ENCODE results near the gene CSKMT.

Gene CSKMT

DNA sequence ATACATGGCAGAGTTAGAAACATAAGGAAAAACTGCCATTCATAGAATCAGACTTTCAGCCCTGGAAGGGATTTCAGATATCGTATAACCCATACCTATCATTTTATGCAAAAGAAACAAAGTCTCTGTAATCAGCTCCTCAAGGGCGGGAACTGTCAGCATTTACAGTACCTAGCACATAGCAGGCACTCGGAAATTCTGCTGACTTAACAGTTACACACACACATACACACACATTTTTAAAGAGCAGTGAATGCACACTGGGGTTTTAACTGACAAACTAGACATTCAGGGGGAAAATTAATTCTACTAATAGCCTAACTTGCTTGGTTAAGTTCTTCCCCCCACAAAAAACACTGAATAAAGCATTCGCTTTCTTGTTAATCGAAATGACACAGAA is 51.1 kb downstream of the CSKMT start:
- no peak for DNase-seq
- H3K36me3 ChIP-seq (ENCODE audit: insufficient read depth, low read length): peaks cover 95% of the 10 kb centered on the region
- H3K4me3 ChIP-seq (ENCODE audit: low read depth in 1 of 2, low read length in 2 of 2): no peak overlapping the region
- H3K4me1 ChIP-seq (ENCODE audit: insufficient read depth, low read length): peaks cover 11% of the 10 kb centered on the region; the same call in 1 of the 2 replicates
- H3K27ac ChIP-seq (ENCODE audit: low read length): no peak overlapping the region
- H4K20me1 ChIP-seq (ENCODE audit: insufficient read depth, low read length): no peaks in the 10 kb centered on the region
- no peak overlapping the region for H2AFZ ChIP-seq (ENCODE audit: low read depth, low read length)
- no peak for ATAC-seq (ENCODE audit: insufficient read depth, low read depth)
- H3K9me3 ChIP-seq (ENCODE audit: insufficient read depth, low read length, severe bottlenecking): no peaks in the 10 kb centered on the region
- peaks cover 68% of the 10 kb centered on the region for H3K79me2 ChIP-seq (ENCODE audit: insufficient read depth, low read length)
- H3K4me2 ChIP-seq (ENCODE audit: insufficient read depth, low read length): no peak overlapping the region
- no peak overlapping the region for H3K9ac ChIP-seq (ENCODE audit: low read depth, low read length)
- TF ChIP-seq EZH2 (IDR thresholded peaks at IDR 0.05; ENCODE audit: borderline replicate concordance, low read depth, low read length, severe bottlenecking): no peak
- TF ChIP-seq, protein P1, sequence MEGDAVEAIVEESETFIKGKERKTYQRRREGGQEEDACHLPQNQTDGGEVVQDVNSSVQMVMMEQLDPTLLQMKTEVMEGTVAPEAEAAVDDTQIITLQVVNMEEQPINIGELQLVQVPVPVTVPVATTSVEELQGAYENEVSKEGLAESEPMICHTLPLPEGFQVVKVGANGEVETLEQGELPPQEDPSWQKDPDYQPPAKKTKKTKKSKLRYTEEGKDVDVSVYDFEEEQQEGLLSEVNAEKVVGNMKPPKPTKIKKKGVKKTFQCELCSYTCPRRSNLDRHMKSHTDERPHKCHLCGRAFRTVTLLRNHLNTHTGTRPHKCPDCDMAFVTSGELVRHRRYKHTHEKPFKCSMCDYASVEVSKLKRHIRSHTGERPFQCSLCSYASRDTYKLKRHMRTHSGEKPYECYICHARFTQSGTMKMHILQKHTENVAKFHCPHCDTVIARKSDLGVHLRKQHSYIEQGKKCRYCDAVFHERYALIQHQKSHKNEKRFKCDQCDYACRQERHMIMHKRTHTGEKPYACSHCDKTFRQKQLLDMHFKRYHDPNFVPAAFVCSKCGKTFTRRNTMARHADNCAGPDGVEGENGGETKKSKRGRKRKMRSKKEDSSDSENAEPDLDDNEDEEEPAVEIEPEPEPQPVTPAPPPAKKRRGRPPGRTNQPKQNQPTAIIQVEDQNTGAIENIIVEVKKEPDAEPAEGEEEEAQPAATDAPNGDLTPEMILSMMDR (IDR thresholded peaks at IDR 0.05; ENCODE audit: borderline replicate concordance, extremely low read depth, low read length, poor library complexity, severe bottlenecking): no peak
- no peaks in the 10 kb centered on the region for H3K27me3 ChIP-seq (ENCODE audit: insufficient read depth, low read length, poor library complexity)

DNA sequence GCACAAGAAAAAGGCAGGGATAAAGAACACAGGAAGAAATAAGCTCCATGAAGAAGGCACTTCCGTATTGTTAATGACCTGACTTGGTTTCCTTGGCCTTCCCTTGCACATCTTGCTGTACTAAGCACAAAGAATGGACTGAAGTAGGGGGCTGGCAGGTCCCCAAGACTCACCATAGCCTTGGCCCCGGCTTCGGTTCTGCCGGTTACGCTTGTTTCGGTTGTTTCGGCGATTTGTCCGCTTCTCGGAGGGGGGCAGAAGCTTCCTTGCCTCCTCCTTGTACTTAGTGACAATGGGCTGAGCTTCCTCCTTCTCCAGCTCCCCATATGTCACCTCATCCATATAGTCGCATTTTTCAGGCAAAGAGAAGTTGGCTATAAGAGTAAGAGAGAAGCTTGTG is 51.7 kb downstream of the CSKMT start:
- Histone ChIP-seq H3K79me2 (ENCODE audit: insufficient read depth, low read length) (peaks cover 74% of the 10 kb centered on the region), H3K9me3 (ENCODE audit: insufficient read depth, low read length, severe bottlenecking) (no peaks in the 10 kb centered on the region), H3K36me3 (ENCODE audit: insufficient read depth, low read length) (peaks cover 95% of the 10 kb centered on the region), H3K4me3 (ENCODE audit: low read depth in 1 of 2, low read length in 2 of 2) (no peak overlapping the region), H4K20me1 (ENCODE audit: insufficient read depth, low read length) (no peaks in the 10 kb centered on the region), H3K4me1 (ENCODE audit: insufficient read depth, low read length) (peaks cover 11% of the 10 kb centered on the region), H3K9ac (ENCODE audit: low read depth, low read length) (no peak overlapping the region), H3K27ac (ENCODE audit: low read length) (no peak overlapping the region), H3K27me3 (ENCODE audit: insufficient read depth, low read length, poor library complexity) (no peaks in the 10 kb centered on the region), H3K4me2 (ENCODE audit: insufficient read depth, low read length) (no peak overlapping the region), H2AFZ (ENCODE audit: low read depth, low read length) (no peak overlapping the region)
- DNase-seq (no peak), ATAC-seq (ENCODE audit: insufficient read depth, low read depth) (no peak)
- TF ChIP-seq, protein P1 (IDR thresholded peaks at IDR 0.05; ENCODE audit: borderline replicate concordance, extremely low read depth, low read length, poor library complexity, severe bottlenecking): no peak
- no peak for TF ChIP-seq EZH2 (IDR thresholded peaks at IDR 0.05; ENCODE audit: borderline replicate concordance, low read depth, low read length, severe bottlenecking)
